ENCODE results near the gene CNGA1.

Gene CNGA1

DNA sequence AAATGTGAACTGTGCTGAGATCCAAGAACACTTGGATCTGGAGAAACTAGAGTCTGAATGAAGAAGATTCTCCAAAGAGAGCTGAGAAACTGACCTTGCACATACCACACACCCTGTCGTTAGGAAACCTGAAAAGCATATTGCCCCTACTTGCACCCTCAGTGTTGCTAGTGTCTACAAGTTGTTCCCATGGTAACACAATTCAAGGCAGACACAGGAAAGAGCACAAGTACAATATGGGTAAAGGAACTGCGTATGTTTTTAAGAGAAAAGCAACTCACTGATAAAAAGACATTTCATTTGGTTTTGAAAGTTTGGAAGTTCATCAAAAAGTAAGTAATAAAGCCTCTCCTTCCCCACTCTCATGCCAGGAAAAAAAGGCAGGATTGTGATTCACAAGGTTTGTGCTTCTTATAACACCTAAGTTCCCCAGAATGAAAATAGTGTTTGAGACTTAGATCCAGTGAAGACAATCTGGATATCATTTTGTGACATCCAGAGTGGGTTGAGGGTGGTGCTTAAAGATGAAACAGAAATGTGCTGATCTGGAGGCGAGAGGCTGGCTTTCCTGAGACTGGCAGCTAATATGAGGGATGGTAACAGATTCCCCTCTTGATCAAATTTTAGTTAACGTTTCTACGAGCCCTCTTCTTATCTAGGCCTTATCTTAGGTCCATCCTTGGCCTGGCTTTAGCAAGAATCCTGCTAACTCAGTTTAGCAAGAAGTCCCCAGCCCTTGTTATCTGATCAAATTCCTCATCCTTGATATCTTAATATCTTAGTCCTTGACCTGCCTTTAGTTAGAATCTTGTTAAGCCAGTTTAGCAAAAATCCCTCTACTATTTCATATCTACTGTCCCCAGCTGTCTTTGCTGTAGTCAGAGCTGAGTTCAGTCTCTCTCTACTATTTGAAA lies 42.4 kb upstream of the CNGA1 start:
- Histone ChIP-seq H3K27ac (ENCODE audit: low read length) (no peak overlapping the region), H2AFZ (ENCODE audit: low read depth, low read length) (no peak overlapping the region), H3K9ac (ENCODE audit: low read depth, low read length) (no peak overlapping the region), H3K9me3 (ENCODE audit: insufficient read depth, low read length, severe bottlenecking) (no peaks in the 10 kb centered on the region), H4K20me1 (ENCODE audit: insufficient read depth, low read length) (no peaks in the 10 kb centered on the region), H3K4me2 (ENCODE audit: insufficient read depth, low read length) (no peak overlapping the region), H3K4me1 (ENCODE audit: insufficient read depth, low read length) (no peaks in the 10 kb centered on the region), H3K4me3 (ENCODE audit: low read depth in 1 of 2, low read length in 2 of 2) (no peak overlapping the region), H3K79me2 (ENCODE audit: insufficient read depth, low read length) (no peaks in the 10 kb centered on the region), H3K27me3 (ENCODE audit: insufficient read depth, low read length, poor library complexity) (no peaks in the 10 kb centered on the region), H3K36me3 (ENCODE audit: insufficient read depth, low read length) (no peaks in the 10 kb centered on the region)
- DNase-seq (no peak), ATAC-seq (ENCODE audit: insufficient read depth, low read depth) (no peak)
- TF ChIP-seq, protein P1, sequence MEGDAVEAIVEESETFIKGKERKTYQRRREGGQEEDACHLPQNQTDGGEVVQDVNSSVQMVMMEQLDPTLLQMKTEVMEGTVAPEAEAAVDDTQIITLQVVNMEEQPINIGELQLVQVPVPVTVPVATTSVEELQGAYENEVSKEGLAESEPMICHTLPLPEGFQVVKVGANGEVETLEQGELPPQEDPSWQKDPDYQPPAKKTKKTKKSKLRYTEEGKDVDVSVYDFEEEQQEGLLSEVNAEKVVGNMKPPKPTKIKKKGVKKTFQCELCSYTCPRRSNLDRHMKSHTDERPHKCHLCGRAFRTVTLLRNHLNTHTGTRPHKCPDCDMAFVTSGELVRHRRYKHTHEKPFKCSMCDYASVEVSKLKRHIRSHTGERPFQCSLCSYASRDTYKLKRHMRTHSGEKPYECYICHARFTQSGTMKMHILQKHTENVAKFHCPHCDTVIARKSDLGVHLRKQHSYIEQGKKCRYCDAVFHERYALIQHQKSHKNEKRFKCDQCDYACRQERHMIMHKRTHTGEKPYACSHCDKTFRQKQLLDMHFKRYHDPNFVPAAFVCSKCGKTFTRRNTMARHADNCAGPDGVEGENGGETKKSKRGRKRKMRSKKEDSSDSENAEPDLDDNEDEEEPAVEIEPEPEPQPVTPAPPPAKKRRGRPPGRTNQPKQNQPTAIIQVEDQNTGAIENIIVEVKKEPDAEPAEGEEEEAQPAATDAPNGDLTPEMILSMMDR (IDR thresholded peaks at IDR 0.05; ENCODE audit: borderline replicate concordance, extremely low read depth, low read length, poor library complexity, severe bottlenecking) = no peak
- no peak for TF ChIP-seq EZH2 (IDR thresholded peaks at IDR 0.05; ENCODE audit: borderline replicate concordance, low read depth, low read length, severe bottlenecking)

DNA sequence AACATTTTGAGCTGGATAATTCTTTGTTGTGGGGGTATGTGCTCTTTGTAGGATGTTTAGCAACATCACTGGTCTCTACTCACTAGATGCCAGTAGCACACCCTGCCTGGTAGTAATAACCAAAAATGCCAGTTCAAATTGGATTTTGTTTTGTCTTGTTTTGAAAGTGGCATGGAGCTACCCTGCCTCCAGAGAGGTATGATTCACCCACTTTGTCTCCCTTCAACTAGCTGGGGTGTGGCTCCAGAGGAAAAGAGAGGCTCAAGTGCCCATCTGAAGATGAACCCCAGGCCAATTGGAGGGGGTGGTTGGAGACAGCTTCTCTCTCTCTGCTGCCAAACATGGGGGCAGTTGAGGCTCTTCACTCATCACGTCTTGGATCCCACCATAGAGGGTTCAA lies 34.6 kb upstream of the CNGA1 start:
- no peak for DNase-seq
- Histone ChIP-seq H3K27ac (ENCODE audit: low read length) (no peak overlapping the region), H2AFZ (ENCODE audit: low read depth, low read length) (no peak overlapping the region), H4K20me1 (ENCODE audit: insufficient read depth, low read length) (no peaks in the 10 kb centered on the region), H3K9ac (ENCODE audit: low read depth, low read length) (no peak overlapping the region), H3K4me2 (ENCODE audit: insufficient read depth, low read length) (no peak overlapping the region), H3K79me2 (ENCODE audit: insufficient read depth, low read length) (no peaks in the 10 kb centered on the region), H3K4me3 (ENCODE audit: low read depth in 1 of 2, low read length in 2 of 2) (no peak overlapping the region), H3K36me3 (ENCODE audit: insufficient read depth, low read length) (no peaks in the 10 kb centered on the region), H3K4me1 (ENCODE audit: insufficient read depth, low read length) (peaks cover 11% of the 10 kb centered on the region), H3K9me3 (ENCODE audit: insufficient read depth, low read length, severe bottlenecking) (no peaks in the 10 kb centered on the region), H3K27me3 (ENCODE audit: insufficient read depth, low read length, poor library complexity) (peaks cover 2% of the 10 kb centered on the region)
- TF ChIP-seq, protein P1 (IDR thresholded peaks at IDR 0.05; ENCODE audit: borderline replicate concordance, extremely low read depth, low read length, poor library complexity, severe bottlenecking) = no peak
- no peak for TF ChIP-seq EZH2 (IDR thresholded peaks at IDR 0.05; ENCODE audit: borderline replicate concordance, low read depth, low read length, severe bottlenecking)
- no peak for ATAC-seq (ENCODE audit: insufficient read depth, low read depth)

DNA sequence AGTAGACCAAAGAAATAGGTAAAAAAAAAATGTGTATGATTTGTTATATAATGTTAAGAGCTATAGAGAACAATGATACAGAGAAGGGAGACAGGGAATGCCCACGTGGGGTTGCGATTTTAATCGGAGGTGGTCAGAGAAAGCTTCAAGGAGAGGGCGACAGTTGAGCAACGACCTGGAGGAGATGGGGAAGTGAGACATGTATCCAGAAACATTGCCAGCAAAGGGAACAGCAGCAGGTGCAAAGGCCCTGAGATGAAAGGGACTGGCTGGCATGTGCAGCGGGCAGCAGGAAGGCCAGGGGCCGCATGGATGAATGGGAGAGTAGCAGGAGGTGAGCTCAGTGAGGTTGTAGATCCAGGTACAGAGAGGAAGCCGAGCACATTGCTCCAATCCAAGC lies 33.0 kb upstream of the CNGA1 start:
- Histone ChIP-seq H2AFZ (ENCODE audit: low read depth, low read length) (no peak overlapping the region), H3K4me1 (ENCODE audit: insufficient read depth, low read length) (peaks cover 11% of the 10 kb centered on the region)
- ATAC-seq (ENCODE audit: insufficient read depth, low read depth) = no peak

More for the DNA sequence above, 33.0 kb upstream of the CNGA1 start:
- Histone ChIP-seq H3K9ac (ENCODE audit: low read depth, low read length) (no peak overlapping the region), H3K79me2 (ENCODE audit: insufficient read depth, low read length) (no peaks in the 10 kb centered on the region), H3K27me3 (ENCODE audit: insufficient read depth, low read length, poor library complexity) (peaks cover 2% of the 10 kb centered on the region), H3K27ac (ENCODE audit: low read length) (no peak overlapping the region), H4K20me1 (ENCODE audit: insufficient read depth, low read length) (no peaks in the 10 kb centered on the region), H3K36me3 (ENCODE audit: insufficient read depth, low read length) (no peaks in the 10 kb centered on the region), H3K9me3 (ENCODE audit: insufficient read depth, low read length, severe bottlenecking) (no peaks in the 10 kb centered on the region), H3K4me3 (ENCODE audit: low read depth in 1 of 2, low read length in 2 of 2) (no peak overlapping the region), H3K4me2 (ENCODE audit: insufficient read depth, low read length) (no peak overlapping the region)
- DNase-seq = no peak
- TF ChIP-seq, protein P1 (IDR thresholded peaks at IDR 0.05; ENCODE audit: borderline replicate concordance, extremely low read depth, low read length, poor library complexity, severe bottlenecking) = no peak
- no peak for TF ChIP-seq EZH2 (IDR thresholded peaks at IDR 0.05; ENCODE audit: borderline replicate concordance, low read depth, low read length, severe bottlenecking)
